SKM-1 (cell line): Measurements from ENCODE around the gene NARF.
A peak's percentile ranks its signal among the peaks of the same experiment; 100 is the strongest.

Source experiments
- DNase-seq: peaks from one replicate; lab custom pipeline; 2025; ENCODE audit not compliant: unreplicated experiment; lab: John Stamatoyannopoulos, UW

NARF gene

GRCh38 chr17:82470065-82470464, 11.5 kb downstream of the NARF start:
- DNase-seq: no peak

GRCh38 chr17:82474223-82475010, 15.9 kb downstream of the NARF start:
- no peak for DNase-seq

DNA sequence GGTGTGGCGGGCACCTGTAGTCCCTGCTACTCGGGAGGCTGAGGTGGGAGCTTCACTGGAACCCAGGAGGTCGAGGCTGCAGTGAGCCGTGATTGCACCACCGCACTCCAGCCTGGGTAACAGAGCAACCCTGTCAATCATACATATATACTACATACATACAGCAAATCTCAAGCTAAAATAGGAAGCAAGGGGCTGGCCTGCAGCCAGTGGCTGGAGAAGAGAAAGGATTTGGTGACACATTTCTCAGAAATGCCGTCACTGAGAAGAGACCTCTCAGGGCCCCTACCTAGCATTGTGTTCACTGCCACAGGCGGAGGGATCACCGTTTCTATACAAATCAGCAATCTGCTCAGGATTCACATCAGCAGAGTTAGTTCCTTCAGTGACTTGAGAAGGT, 16.9 kb downstream of the NARF start:
- DNase-seq: no peak

GRCh38 chr17:82477934-82478333, 19.4 kb downstream of the NARF start:
- DNase-seq: no peak

GRCh38 chr17:82479602-82480001, 21.1 kb downstream of the NARF start:
- no peak for DNase-seq

DNA sequence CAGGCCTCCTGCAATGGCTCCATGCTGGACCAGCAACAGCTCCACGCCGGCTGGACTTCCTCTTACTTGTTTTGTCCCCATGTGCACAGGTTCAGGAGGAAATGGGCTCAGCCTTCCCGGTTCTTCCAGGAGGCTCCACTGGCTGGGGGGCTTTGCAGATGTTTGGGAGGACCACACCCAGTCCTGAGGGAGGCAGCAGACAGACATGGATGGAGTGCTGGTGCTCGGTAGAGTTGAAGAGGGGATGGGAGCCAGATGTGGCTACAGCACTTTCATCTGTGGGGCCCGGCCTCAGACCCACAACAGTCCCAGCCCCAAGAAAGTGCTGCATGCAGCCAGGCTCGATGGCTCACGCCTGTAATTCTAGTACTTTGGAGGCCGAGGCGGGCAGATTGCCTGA, 21.8 kb downstream of the NARF start:
- DNase-seq: no peak

- no peak for DNase-seq
Observed at GRCh38 chr17:82483204-82483660, 24.7 kb downstream of the NARF start.

DNA sequence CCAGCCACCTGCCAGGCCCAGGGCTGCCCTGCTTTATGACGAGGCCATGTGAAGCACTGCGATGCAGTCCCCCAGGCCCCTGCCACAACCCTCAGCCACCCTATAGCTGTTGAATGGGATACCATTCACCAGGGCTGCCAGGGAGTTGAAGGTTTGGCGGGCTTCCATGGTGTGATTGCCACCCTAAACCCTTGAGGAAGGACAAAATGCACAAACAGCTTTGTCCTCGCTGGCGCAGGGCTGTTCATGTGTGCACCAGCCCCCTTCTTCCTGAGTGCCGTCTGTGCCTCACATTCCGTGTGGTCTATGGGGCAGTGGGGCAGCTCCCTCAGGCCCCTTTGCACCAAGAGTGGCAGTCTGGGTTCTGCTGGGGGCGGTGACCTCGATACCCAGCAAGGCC, 25.3 kb downstream of the NARF start:
- no peak for DNase-seq

DNA sequence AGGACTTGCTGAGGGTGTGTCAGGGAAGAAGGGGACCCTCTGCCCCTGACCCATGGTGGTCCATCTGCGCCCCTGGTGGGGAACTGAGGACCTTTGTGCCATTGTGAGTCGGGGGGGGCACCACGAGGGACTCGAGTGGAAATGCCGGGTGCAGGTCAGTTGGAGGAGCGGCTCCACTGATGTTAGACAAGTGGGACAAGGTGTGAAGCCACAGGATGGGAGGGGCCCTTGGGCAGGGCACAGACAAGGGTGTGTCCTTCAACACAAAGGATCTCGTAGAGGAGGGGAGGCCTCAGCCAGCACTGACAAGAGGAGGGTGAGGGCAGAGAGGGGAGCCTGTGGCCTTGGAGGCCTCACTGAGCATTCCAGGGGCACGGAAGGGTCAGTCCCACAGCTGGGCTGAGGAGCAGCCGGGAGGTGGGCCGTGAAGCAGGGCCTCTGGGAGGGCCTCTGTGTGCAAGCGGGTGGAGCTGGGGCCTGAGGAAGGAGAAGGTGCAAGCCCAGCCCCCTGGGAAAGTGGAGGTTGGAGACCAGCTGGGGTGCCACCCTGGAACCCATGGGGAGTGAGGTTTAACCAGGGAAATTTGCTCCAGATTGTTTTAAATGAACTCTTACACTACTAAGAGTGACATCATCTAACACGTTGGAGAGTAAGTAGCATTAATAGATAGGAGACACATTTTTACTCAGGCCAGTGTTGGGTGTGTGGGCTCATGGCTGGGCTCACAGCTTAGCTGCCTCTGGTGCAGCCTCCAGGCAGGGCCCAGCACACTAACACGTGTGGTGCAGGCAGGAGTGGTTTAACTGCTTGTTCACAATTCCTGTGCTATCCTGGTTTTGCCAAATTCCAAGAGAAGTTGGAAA, 27.9 kb downstream of the NARF start:
- no peak for DNase-seq

GRCh38 chr17:82487910-82488309, 29.4 kb downstream of the NARF start:
- DNase-seq: no peak

- DNase-seq: no peak
Observed at GRCh38 chr17:82489117-82489516, 30.6 kb downstream of the NARF start.

DNA sequence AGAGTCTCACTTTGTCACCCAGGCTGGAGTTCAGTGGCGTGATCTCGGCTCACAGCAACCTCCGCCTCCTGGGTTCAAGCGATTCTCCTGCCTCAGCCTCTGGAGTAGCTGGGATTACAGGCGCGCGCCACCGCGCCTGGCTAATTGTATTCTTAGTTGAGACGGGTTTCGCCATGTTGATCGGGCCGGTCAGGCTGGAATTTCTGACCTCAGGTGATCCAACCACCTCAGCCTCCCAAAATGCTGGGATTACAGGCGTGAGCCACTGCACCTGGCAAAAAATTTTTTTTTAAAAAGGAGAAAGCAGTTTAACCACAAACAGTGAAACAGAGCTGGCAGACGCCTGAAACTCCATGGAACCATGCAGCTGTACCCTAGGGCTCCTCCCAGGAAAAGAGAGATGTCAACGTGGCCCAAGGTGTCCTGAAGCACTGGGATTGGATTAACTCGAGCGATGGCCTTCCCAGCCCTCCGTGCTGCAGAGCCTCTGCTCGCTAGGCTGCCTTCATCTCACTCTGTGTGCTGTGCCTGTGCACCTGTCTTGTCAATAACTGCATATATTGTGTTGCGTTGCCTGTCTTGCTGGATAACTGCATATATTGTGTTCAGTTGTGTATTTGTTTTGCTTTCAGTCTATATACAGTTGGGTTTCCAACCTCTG, 31.4 kb downstream of the NARF start:
- DNase-seq: no peak

- DNase-seq: no peak
Observed at GRCh38 chr17:82490512-82491195, 32.1 kb downstream of the NARF start.

DNA sequence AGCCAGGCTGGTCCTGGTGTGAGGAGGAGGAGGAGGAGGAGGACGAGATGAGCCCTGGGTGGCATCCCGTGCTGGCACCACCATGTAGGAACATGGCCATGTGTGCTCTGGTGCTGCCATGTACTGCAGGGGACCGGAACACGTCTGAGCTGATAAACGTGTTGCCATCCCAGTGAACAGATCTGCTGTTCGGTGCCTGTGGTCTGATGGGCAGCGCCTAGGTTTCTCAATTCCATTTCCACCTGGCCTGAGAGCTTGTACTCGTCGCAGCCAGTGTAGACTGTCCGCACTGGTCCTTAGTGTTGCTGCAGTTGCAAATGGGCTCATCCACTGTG, 32.6 kb downstream of the NARF start:
- no peak for DNase-seq

DNA sequence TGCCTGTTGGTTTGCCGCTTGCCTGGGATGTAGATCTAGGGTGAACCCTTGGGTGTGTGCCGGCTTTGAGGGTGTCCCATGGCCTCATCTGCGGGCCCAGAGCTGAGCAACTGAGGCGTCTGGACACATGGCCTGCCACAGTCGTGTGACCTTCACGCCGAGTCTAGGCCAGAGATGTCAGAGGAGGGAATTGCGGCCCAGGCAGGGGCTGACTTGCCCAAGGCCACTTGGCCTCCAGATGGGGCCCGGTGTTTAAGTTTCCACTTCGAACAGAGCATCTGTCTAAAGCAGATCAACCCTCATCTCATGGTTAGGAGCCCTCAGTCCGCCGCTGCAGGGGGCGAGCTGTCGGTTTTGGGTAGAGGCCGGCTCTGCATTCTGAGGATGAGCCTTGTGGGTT, 33.0 kb downstream of the NARF start:
- DNase-seq: no peak

GRCh38 chr17:82492643-82493225, 34.2 kb downstream of the NARF start:
- no peak for DNase-seq

GRCh38 chr17:82493226-82493781, 34.8 kb downstream of the NARF start:
- no peak for DNase-seq

DNA sequence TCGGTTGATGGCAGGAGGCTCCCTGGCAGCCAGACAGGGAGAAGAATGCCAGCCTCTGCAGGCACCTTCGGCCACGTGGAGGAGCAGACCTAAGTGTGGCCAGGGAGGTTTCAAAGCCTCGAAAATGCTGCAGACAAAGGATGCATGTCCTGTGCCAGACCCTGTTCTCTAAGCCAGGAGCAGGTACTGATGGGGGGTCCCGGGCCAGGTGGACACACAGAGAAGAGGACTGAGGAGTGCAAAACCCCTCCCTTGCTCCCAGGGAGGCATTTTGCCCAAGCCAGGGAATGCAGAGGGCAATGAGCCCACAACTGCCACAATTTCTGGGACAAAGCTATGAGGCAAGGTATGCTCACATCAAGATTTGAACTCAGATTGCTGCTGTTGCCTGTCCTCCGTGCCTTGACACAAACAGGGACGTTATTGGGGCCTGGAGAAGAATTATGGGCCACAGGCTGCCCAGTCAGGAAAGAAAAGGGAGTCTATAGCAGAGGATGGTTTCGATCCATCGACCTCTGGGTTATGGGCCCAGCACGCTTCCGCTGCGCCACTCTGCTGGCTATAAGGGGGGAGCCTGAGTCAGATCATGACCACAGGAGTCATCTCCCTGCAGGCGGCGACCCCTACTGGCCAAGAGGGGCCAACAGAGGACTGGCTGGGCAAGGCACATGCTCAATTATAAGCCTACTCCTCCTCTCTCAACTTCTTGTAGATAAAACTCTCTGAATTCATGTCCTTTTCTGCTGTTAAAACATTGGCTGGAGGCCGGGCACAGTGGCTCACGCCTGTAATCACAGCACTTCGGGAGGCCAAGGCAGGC, 35.9 kb downstream of the NARF start:
- DNase-seq: peak; percentile 92

DNA sequence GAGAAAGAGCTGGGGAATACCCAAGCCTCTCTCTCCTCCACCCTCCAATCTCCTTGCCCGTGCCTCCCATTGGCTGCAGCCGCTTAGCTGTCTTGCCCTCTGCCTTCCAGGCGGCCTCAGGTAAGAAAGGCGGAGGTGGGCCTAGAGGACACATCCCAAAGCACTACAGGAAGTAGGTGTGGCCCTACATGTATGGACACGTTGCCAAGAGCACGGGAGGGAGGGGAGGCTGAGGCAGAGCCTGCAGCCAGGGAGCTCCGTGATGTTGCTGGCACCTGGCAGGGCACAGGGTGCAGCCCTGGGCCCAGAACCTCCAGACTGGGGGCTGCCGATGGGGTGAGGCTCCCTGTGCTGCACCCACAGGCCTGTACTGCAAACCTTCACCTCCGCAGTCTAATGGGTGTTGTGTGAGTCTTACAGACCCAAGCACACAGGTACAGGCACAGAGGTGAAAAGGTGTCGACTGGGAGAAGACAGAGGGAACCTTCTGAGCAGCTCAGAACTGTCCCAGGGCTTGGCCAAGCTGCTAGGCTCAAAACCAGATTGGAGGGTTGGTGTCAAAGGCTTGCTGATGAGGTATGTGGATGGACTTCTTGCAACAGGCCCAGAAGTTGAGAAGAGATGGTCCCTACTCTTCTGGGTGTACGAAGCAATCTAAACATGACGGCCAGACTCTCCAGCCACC, 37.4 kb downstream of the NARF start:
- no peak for DNase-seq
